ENCODE data around the gene HCFC1.

The HCFC1 gene

DNA sequence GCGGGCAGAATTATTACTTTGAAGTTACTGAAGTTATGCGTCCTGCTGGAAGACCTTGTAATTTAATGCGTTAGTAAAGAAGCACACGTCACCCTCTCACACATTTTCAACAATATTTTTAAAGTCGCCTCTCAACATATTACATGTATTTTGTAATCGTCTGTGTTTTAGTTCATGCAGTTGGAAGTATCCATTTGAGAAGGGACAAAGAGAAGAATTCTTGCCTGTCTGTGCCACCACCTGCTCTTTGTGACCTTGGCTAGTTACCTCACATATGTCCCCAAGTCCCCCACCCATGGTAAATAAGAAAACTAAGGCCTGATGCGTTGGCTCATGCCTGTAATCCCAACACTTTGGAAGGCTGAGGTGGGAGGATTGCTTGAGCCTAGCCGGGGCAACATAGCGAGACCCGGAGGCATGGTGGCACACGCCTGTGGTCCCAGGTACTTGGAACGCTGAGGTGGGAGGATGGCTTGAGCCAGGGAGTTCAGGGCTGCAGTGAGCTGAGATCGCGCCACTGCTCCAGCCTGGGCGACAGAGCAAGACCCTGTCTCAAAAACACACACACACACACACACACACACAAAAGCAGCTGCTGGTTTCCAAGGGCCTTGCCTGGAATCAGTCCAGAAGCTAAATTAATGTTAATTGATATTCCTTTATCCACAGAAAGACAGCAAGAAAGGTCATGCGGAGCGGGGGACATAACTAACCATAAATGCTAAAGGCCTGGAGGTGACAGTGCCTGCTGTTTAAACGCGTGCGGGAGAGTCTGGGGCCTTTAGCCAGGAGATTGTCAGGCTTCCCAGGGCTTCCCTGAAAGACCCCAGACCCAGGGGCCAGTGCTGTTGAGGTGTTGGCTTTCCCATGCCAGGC is 1.7 kb upstream of the HCFC1 start:
- no peak for DNase-seq

DNA sequence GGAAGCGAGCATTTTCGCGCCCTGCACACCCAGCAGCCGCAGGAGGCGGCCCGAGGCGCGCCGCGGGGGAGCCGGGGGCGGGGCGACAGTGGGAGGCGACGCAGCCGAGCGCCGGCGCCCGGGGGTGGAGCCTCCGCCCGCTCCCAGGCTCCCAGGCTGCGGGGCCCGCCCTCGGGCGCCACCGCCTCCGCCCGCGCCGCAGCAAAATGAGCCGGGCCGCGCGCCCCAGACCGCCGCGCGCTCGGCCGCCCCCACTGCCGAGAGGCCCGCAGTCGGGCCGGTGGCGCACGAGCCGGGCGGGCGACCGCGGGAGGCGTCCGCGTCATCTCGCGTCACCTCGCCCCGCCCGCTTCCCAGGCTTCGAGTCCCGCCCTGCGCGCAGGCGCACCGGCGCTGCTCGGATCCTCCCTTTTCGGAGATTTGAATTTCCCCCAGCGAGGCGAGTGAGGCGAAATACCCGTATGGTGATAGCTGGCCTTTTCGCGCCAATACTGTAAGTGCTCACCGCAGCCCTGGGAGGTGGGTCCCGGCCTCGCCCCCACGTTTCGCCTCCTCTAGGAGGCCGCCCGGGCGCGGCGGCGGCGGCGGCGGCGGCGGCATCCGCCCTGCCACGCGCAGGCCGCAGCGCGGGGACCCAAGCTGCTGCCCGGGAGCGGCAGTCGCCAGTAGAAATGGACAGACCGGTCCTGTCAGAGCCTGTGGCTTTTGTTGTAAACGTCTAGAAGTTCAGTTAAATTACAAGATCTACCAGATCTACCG is 929 bp upstream of the HCFC1 start, which contains the start of gene TMEM187:
Gene TMEM187 (plus strand): TSS at position 387 of the 759 bp plus-strand sequence. CDS start 9,309 bp downstream, outside the sequence.
- peak; percentile 88 for DNase-seq

DNA sequence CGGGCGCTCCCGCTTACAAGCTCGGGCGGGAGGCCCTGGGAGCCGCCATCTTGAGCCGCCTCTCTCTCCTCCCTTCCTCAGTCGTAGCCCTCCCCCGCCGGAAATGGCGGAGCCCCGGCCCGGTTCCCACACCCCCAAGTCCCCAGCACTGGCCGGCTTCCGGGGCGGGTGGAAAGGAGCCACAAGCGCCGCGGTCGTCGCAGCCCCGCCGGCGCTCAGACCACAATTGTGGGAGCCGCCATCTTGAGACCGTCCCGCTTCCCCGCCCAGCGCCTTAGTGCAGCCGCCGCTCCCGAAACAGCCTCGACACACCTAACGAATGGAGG is 531 bp downstream of the HCFC1 start:
- DNase-seq = peak; percentile 88

DNA sequence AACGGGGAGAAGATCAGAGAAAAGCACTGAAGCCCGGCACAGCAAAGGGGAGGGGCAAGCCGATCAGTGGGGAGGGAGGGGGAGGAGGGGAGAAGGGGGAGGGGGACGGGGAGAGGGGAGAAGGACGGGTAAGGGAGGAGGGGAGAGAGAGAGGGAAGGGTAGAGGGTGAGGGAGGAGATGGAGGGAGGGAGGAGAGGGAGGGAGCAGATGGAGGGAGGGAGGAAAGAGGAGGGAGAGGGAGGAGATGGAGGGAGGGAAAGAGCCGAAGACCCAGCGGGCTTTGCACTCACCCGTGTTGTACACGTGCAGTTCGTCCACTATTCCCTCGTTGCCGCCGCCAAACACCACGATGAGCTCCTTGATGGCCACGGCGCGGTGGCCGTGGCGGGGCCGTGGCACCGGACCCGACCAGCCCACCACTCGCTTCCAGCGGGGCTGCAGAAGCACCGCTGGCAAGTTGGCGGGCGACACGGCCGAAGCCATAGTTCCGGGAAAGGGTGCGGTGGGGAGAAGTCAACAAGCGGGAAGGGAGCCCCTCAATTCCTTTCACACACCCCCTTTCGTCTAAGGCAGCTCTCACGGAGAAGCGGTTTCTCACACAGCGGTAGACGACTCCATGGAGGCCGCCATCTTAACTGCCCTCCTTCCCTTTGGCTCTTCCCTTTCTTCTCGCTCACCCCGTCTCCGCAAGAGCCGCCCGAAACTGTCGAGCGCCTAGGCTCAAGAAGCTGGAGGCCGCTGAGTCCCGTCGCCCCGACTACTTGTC is 1.1 kb downstream of the HCFC1 start:
- no peak for DNase-seq

DNA sequence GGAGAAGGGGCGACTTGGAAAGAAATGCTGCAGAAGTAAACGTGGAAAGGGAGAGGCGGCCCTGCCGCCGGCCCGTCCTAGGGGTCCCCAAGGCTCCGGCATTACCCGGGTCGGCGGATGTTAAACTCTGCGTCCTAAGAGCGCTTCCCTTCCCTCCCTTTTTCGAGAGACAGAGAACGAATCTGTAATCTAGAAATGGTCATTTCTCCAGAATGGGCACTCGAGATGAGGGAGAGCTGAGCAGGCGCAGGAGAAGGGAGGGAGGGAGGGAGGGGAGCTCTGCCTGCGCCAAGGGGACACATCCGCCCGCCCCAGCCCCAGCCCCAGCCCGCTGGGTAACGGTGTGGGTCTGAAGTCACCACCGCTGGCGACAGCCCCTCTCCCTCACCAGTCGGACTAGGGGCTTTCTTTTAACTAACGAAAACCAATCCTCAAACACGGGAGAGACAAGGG is 1.7 kb downstream of the HCFC1 start:
- no peak for DNase-seq

DNA sequence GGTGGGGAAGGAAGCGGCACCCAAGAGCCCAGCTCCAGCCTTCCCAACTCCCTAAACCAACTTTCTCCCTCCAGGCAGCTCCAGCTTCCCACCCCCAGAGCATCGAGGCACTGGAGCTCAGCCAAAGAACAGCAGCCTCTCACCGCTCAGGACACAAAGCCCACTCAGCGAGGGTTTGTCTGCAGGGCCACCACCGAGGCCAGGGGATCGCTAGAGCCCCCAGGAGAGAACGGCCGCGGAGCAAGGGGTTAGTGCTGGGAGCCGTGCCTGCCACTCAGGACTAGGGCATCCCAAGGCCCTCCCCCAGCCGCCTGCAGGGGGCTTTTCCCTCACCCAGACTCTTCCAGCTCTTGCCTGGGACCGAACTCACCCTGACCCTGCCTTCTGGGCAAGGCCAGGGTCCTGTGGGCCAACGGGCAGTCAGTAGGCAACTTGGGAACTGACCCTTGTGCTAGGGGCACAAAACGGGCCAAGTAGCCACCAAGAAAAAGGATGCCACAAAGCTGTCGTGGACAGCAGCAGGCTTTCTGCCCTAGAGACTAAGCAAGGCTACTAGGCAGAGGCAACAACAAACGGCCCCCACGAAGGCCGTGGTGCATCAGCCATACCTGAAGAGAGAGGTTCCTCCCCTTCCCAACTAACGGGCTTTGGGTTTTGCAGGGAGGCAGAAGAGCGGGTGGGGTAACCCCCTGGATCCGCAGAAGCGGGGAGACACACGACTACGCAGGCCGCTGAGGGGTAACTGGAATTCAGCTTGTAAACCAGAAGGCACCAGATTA is 2.3 kb downstream of the HCFC1 start:
- DNase-seq = no peak

DNA sequence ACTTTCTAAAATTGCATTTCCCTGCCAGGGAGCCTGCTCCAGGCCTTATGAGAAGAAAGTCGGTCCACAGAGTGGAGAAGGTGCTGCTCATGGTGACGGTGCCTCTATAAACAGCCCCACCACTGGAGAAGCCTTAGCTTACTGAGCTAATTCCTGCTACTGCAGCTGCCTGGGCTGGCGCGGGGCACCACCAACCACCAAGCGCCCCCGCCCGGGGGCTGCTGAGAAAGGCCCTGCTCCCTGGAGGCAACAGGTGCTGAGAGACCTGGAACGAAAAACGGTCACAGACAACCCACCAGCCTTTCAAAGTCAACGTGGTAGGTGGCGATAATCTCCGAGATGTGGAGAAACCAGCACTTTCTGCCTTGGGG is 2.9 kb downstream of the HCFC1 start:
- DNase-seq = no peak

DNA sequence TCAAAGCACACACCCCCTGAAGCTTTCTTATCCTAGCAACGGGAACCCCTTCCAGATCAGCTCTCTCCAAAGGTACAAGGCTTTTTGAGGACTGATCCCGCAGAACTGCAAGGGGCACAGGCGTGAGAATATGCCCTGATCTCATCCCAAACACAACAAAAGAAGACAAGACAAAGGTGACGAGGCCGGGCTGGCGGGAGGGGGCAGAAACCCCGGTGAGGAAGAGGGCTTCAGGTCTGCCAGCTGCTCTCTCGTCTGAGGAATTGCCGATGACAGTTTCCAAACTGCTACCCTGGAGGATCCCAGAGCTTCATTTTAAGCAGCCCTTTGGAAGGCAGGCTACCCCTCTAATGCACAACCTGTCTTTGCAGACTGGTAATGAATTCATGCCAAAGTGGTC is 3.4 kb downstream of the HCFC1 start:
- no peak for DNase-seq

DNA sequence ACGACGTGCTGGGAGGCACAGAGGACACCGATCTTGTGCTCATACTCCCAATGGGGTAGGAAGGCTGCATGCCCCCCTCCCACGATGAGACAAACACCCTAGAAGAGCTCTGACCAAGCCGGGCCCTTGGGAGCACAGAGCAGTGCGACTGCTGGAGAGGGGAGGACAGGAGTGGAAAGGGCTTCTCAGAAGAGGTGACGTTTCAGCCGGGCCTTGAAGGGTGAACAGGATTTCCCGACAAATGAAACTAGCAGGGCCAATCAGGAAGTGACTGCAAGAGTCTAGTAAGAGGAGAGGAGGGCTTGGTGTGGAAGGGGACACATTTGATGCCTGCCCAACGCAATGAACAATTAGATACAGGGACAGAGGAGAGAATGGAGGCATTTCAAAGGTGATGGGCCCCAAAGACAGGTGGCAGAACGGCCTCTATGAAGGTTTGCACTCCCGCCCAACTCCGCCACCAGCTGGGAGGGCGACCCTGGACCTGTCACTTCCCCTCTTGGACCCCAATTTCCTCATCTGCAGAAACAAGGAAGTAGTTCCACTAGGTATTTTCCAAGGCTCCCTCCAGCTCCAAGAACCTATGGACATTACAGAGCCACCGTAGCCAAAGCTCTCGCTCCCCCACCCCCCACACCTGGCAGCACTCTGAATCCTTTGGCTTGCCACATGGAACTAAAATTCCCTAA is 3.9 kb downstream of the HCFC1 start:
- DNase-seq = no peak

DNA sequence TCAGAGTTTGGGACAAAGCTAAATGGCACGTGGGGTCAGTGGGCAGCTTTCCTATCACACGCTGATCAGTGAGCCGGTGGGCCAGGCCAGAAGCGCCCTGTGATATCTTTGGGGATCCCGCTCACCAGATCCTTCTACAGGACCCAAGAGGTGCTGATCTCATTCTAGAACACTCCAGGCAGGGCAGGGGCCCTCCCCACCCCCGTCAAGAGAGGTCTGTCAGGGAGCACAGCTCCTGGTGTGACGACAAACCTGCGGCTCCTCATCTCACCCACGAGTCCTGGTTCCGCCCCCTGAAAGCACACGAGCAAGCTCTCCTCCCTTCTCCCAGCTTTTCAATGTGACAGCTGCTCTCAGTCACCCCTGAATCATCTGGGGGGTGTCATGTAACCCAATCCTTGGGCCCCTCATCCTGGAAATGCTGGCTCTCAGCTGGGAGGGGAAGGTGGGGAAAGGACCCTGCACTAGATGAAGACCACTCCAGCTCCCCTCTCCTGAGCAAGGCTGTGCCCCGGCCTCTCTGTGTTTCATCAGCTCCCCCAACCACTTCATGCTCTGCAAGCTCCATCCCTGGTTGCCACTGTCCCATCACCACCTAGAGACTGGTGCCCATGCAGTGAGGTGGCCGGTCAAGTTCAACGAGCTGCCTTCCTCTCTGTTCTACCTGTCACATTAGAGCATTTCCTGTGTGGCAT is 4.6 kb downstream of the HCFC1 start:
- DNase-seq = peak; percentile 71

DNA sequence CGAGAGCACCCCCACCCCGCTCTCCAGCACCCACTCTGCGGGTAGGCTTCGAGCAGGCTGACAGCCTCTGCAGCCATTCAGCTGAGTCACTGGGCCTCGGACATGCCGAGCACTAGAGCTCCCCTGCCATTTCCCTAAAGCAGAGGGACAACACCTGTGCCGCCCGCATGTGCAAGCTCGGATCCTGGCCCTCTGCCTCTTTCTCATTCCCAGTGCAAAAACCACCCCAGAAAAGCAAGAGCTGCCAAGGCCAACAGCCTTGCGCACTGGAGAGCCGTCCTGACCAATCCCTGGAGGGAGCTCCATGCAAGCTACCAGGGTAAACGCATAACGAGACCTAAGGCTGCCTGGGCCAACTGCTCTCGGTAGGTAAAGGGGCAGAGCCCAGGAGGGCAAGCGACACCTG is 5.3 kb downstream of the HCFC1 start:
- DNase-seq = no peak

DNA sequence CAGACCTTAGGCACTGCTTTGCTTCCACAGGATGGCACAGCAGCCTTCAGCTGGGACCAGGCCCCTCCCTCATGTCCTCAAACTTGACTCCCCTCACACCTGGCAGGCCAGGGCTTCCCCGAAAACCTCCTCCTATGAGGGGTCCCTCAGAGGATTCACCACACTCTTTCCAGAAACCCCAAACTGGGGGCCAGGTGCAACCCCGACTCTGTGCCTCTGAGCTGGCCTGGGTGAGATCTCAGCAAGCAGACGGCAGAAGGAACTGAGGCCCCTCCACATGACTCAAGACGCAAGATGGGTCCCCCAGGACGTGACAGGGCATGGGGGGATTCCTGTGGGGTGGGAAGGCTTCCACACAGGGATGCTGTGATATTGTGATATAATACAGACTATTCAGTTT is 6.2 kb downstream of the HCFC1 start:
- no peak for DNase-seq

DNA sequence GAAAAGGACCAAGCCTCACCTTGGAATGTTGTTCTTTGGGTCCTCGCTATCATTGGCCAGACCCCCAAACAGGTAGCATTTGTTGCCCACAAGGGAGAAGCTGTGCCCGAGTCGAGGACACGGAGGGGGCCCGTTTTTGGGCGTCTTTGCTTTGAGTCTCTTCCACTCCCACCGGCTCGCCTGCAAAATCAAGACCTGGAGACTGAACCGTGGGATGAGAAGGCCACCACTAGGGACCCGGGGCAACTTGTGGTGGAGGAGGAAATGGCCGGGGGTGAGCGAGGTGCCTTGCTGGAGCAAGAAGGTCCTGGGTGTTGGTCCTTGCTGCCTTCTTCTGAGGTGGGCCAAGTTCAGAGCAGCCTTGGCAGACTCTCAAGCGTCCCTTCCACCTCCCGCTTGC is 7.5 kb downstream of the HCFC1 start:
- DNase-seq = no peak

DNA sequence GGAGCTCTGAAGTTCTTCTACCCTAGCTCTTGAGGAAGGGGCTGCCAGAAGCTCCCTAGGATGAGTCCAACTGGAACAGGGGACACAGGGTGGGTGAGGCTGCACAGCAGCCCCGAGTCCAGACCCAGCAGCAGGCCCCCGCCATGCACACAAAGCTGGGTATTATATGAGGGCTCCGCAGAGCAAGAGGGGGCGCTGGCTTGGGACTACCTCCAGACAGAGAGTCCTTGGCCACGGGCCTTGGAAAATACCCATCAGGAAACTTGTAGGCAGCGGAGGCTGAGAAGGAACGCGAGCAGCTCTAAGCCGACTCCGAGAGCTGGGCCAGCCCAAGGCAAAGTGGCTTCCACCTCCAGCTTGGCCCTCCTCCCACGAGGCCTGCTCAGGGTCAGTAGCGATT is 8.1 kb downstream of the HCFC1 start:
- no peak for DNase-seq

DNA sequence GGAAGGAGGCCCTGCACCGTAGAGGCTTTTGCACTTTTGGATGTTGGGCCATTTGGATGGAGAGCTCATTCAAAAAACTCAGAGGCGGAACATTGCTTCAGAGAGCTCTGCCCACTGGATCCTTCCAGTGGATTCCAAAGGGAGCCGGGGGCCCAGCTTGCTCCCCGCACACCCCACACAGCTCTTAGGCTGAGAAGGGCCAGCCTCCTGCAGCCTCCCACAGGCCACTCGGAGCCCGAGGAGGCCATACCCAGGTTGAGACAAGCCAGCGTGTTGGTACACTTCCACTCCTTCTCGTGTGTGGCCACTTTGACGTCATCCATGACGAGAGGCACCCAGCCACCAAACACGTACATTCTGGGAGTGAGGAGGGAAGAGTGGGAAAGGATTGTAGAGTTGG is 10.3 kb downstream of the HCFC1 start:
- no peak for DNase-seq

DNA sequence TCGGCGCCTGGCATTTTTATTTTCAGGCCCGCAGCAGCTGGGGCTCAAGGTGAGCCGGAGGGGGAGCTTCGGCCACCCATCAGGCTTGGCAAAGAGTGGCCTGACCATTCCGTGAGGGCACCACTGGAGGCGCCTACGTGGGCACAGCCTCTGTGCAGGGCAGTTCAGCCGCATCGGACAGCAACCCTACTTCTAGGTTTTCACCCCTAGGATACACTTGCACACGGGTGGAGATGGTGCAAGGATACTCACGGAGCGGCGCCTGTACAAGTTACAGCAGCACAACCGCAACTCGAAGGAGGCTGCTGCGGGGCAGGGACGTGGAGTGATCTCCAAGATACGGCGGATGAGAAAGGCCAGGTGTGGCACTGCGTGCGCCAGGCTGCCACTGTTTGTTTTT is 10.8 kb downstream of the HCFC1 start:
- no peak for DNase-seq

DNA sequence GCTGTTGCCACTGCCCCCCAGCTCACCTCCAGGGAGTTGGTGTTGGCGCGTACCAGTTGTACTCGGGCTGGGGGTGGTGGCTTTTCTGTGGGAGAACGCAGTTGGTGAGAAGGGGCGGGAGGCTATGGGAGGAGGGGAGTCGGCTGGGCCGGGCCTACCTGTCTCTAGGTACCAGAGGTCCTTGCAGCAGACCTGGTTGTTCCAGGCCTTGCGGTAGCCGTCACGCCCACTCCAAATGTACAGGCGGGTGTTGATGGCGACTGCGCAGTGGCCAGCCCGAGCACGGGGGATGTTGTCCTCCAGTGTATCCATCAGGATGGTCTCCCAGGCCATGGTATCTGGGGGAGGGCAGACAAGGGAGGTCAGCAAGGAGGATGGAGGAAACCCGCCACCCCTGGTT is 11.5 kb downstream of the HCFC1 start:
- no peak for DNase-seq

DNA sequence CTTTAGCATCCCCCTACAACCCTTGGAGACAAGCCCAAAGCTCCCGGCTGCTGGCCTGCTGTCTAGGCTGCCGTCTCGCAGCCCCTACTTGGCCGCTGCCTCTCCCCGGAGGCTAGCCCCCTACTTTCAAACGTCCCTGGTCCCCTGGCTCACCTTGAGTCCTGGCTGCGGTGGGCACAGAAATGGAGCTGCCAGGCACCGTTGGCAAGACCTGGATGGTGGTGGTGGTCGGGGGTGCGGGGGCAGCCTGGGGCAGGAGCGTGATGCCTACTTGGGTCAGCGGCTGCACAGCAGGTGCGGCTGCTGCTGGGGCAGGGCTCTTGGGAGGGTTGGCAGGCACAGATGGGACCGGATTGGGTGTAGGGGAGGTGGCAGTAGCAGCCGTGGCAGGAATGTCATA is 12.0 kb downstream of the HCFC1 start:
- no peak for DNase-seq

DNA sequence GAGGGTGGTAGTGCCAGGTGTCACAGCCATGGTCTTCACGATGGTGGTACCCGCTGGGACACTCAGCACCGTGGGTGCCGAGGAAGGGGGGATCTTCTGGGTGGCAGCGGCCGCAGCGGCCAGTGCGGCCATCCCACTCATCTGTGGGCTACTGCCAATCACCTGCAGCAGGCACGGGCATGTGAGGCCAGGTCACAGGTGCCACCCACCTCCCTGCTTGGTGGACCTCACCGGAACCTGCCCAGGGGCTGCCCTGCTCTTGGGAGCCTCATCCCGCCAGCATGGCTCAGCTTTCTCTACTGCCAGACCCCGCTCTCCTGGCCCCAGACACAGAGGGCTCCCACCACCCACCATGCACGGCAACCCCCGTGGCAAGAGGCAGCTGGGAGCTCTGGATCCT is 13.0 kb downstream of the HCFC1 start:
- no peak for DNase-seq

DNA sequence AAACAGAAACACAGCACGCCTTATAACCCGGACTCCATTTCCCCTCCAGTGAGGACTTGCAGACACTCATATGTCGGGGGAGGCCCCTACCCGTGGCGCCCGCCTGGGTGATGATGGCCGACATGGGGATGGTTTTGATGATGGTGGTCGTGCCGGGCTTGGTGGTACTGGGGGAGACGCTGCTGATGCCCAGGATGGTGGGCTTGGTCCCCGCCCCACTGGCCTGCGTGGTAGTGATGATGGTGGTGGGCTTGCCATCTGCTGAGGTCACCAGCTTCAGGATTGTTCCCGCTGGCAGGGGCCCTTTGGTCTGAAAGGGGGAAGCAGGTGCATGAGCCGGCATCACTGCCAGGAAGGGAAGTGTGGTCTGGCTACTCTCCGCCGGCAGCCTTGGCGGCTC is 14.4 kb downstream of the HCFC1 start:
- no peak for DNase-seq

All from stimulated activated CD8-positive, alpha-beta memory T cell treated with anti-CD3 and anti-CD28 coated beads, Interleukin-4, amount 100 ng/mL, for 48 hours (primary cell).